Neural cell (in vitro differentiated cells): Measurements from ENCODE around the gene TARS2. TPM values are rescaled to one million over a fixed set of nuclear protein-coding genes. Genes with fewer than 3 reads are reported as not detected.

Experiments used
- H2AFZ ChIP-seq: fragments of 200-600, 300-800 bp; sonication (generic), shearing (Covaris generic); 2 replicates; pipeline ENCODE4 v1.6.0; 2014; ENCODE audit warnings: low read depth, mild to moderate bottlenecking, antibody characterized with exemption, low read length, moderate library complexity
- H3F3A ChIP-seq: fragments of 200-600 bp; shearing (Covaris generic); 2 replicates; pipeline ENCODE4 v1.6.1; 2016; ENCODE audit warnings: mild to moderate bottlenecking, moderate library complexity, mixed read lengths, antibody characterized with exemption, low read length; ENCODE audit not compliant: insufficient read depth, poor library complexity, severe bottlenecking
- H3K27ac ChIP-seq: fragments of 200-600, 300-800 bp; sonication (generic), shearing (Covaris generic); 2 replicates; pipeline ENCODE4 v1.5.1; 2014; ENCODE audit warnings: mild to moderate bottlenecking, low read length, moderate library complexity
- H3K27me3 ChIP-seq: fragments of 300-800, 200-600 bp; sonication (generic), shearing (Covaris generic); 2 replicates; pipeline ENCODE4 v1.6.0; 2014; ENCODE audit warnings: mild to moderate bottlenecking, low read depth, low read length, moderate library complexity; ENCODE audit not compliant: insufficient read depth
- H3K36me3 ChIP-seq: fragments of 300-800, 200-600 bp; sonication (generic), shearing (Covaris generic); 2 replicates; pipeline ENCODE4 v1.5.1; 2014; ENCODE audit warnings: mild to moderate bottlenecking, antibody characterized with exemption, low read length, moderate library complexity; ENCODE audit not compliant: insufficient read depth
- H3K4me2 ChIP-seq: fragments of 300-800, 200-600 bp; sonication (generic), shearing (Covaris generic); 2 replicates; pipeline ENCODE4 v1.6.0; 2014; ENCODE audit warnings: mild to moderate bottlenecking, low read length
- H3K4me3 ChIP-seq: fragments of 300-800, 200-600 bp; sonication (generic), shearing (Covaris generic); 2 replicates; pipeline ENCODE4 v1.5.1; 2014; ENCODE audit warnings: mild to moderate bottlenecking, low read length, moderate library complexity
- H3K79me2 ChIP-seq: fragments of 200-600 bp; shearing (Covaris generic); replicated peaks from 2 replicates; pipeline ENCODE4 v1.6.0; 2014; ENCODE audit warnings: mild to moderate bottlenecking, low read length, moderate library complexity; ENCODE audit not compliant: insufficient read depth
- H3K9ac ChIP-seq: fragments of 300-800, 200-600 bp; sonication (generic), shearing (Covaris generic); 2 replicates; pipeline ENCODE4 v1.6.1; 2016; ENCODE audit warnings: mild to moderate bottlenecking, low read length, mixed read lengths
- H3K9me2 ChIP-seq: fragments of 200-600 bp; shearing (Covaris generic); 2 replicates; pipeline ENCODE4 v1.6.1; 2016; ENCODE audit warnings: mild to moderate bottlenecking, low read length, mixed read lengths; ENCODE audit not compliant: insufficient read depth
- H3K9me3 ChIP-seq: fragments of 200-600, 300-800 bp; sonication (generic), shearing (Covaris generic); 2 replicates; pipeline ENCODE4 v1.6.1; 2016; ENCODE audit warnings: mild to moderate bottlenecking, mixed run types, low read length, moderate library complexity, mixed read lengths
- H4K20me1 ChIP-seq: fragments of 200-600 bp; shearing (Covaris generic); 2 replicates; pipeline ENCODE4 v1.6.1; 2016; ENCODE audit warnings: mild to moderate bottlenecking, mixed run types; ENCODE audit not compliant: insufficient read depth
- EP300 ChIP-seq: fragments of 450-650 bp; conservative IDR thresholded peaks from 2 replicates; pipeline ENCODE4 v1.6.1; 2014; ENCODE audit warnings: antibody characterized with exemption, mild to moderate bottlenecking, moderate library complexity; ENCODE audit not compliant: poor library complexity, severe bottlenecking
- EZH2 ChIP-seq: fragments of 200-600, 300-800 bp; shearing (Covaris generic), sonication (generic); IDR thresholded peaks from 2 replicates; pipeline ENCODE4 v1.6.1; 2014; ENCODE audit warnings: antibody characterized with exemption, low read length, borderline replicate concordance, mild to moderate bottlenecking; ENCODE audit not compliant: insufficient read depth, poor library complexity, severe bottlenecking
- MXI1 ChIP-seq: fragments of 450-650 bp; conservative IDR thresholded peaks from 2 replicates; pipeline ENCODE4 v1.6.1; 2014; ENCODE audit warnings: antibody characterized with exemption, mild to moderate bottlenecking; ENCODE audit not compliant: poor library complexity, severe bottlenecking
- POLR2AphosphoS5 ChIP-seq: IDR thresholded peaks from 2 replicates; pipeline ENCODE4 v1.6.1; 2012
- RAD21 ChIP-seq: fragments of 450-650 bp; conservative IDR thresholded peaks from 2 replicates; pipeline ENCODE4 v1.6.1; 2014; ENCODE audit warnings: antibody characterized with exemption, mild to moderate bottlenecking, moderate library complexity
- REST ChIP-seq: IDR thresholded peaks from 2 replicates; pipeline ENCODE4 v1.6.1; 2012; ENCODE audit warnings: borderline replicate concordance
- SMC3 ChIP-seq: fragments of 450-650 bp; conservative IDR thresholded peaks from 2 replicates; pipeline ENCODE4 v1.6.1; 2014; ENCODE audit warnings: antibody characterized with exemption, mild to moderate bottlenecking, moderate library complexity; ENCODE audit not compliant: poor library complexity
- TAF1 ChIP-seq: IDR thresholded peaks from 2 replicates; pipeline ENCODE4 v1.6.1; 2012; ENCODE audit warnings: low read depth
- polyA plus RNA-seq: library from polyadenylated mRNA; depleted of rRNA; stranded (reverse); fragments of >200 nt; gene quantifications from 2 replicates; pipeline ENCODE4 v1.2.3, GENCODE V29; 2014
- TF ChIP-seq, protein P1 (sequence below): fragments of 450-650 bp; IDR thresholded peaks from 2 replicates; pipeline ENCODE4 v1.5.1; 2014; ENCODE audit warnings: antibody characterized with exemption, mild to moderate bottlenecking, moderate library complexity; ENCODE audit not compliant: poor library complexity, severe bottlenecking

The TARS2 gene
- polyA plus RNA-seq, 1 donor from 2014 or later, result 19.4 TPM

DNA sequence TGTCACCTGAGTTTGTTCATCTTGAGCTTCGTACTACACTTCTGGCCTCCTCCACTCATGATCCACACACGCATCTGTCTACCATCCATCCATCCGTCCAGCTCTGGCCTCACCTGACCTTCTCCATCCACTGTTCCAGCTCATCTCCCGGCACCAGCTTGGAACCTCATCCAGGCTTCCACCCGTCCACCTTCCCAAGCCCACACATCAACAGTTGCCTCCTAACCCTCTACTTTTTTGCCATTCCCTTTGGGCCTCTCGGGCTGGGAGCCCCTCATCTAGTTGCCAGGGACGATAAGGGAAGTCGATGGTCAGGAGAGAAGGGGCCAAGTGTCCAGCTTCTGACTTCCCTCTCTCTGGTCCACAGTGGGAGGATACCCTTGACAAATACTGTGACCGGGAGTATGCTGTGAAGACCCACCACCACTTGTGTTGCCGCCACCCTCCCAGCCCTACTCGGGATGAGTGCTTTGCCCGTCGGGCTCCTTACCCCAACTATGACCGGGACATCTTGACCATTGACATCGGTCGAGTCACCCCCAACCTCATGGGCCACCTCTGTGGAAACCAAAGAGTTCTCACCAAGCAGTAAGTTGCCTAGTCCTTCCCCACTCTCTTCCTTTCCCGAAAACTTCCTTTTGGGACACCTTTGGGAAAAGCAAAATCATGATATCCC lies 24.9 kb downstream of the TARS2 start:
- Histone ChIP-seq H3K27ac (no peak overlapping the region), H3F3A (no peaks in the 10 kb centered on the region), H2AFZ (no peak overlapping the region), H3K9me3 (no peaks in the 10 kb centered on the region), H3K4me3 (no peak overlapping the region), H3K9me2 (no peaks in the 10 kb centered on the region), H3K79me2 (no peaks in the 10 kb centered on the region), H4K20me1 (no peaks in the 10 kb centered on the region), H3K9ac (no peak overlapping the region), H3K27me3 (no peaks in the 10 kb centered on the region), H3K36me3 (no peaks in the 10 kb centered on the region), H3K4me2 (no peak overlapping the region)
- TF ChIP-seq, protein P1, sequence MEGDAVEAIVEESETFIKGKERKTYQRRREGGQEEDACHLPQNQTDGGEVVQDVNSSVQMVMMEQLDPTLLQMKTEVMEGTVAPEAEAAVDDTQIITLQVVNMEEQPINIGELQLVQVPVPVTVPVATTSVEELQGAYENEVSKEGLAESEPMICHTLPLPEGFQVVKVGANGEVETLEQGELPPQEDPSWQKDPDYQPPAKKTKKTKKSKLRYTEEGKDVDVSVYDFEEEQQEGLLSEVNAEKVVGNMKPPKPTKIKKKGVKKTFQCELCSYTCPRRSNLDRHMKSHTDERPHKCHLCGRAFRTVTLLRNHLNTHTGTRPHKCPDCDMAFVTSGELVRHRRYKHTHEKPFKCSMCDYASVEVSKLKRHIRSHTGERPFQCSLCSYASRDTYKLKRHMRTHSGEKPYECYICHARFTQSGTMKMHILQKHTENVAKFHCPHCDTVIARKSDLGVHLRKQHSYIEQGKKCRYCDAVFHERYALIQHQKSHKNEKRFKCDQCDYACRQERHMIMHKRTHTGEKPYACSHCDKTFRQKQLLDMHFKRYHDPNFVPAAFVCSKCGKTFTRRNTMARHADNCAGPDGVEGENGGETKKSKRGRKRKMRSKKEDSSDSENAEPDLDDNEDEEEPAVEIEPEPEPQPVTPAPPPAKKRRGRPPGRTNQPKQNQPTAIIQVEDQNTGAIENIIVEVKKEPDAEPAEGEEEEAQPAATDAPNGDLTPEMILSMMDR, result no peak
- no peak for TF ChIP-seq REST
- TF ChIP-seq SMC3, result no peak
- TF ChIP-seq TAF1, result no peak
- no peak for TF ChIP-seq EZH2
- TF ChIP-seq POLR2AphosphoS5, result no peak
- no peak for TF ChIP-seq RAD21
- no peak for TF ChIP-seq MXI1
- no peak for TF ChIP-seq EP300

GRCh38 chr1:150512846-150513245 lies 25.6 kb downstream of the TARS2 start:
- TF ChIP-seq POLR2AphosphoS5 (no peak), MXI1 (no peak), EZH2 (no peak), EP300 (no peak), REST (no peak), SMC3 (no peak), RAD21 (no peak), TAF1 (no peak)
- TF ChIP-seq, protein P1, result no peak
- H3K4me2 ChIP-seq, result no peak overlapping the region

More at GRCh38 chr1:150512846-150513245, 25.6 kb downstream of the TARS2 start:
- no peaks in the 10 kb centered on the region for H3F3A ChIP-seq
- H3K9me3 ChIP-seq, result no peaks in the 10 kb centered on the region
- H3K36me3 ChIP-seq, result no peaks in the 10 kb centered on the region
- no peak overlapping the region for H3K4me3 ChIP-seq
- no peak overlapping the region for H2AFZ ChIP-seq
- H3K9me2 ChIP-seq, result no peaks in the 10 kb centered on the region
- no peaks in the 10 kb centered on the region for H3K27me3 ChIP-seq
- H4K20me1 ChIP-seq, result no peaks in the 10 kb centered on the region
- no peak overlapping the region for H3K9ac ChIP-seq
- H3K79me2 ChIP-seq, result no peaks in the 10 kb centered on the region
- no peak overlapping the region for H3K27ac ChIP-seq
